Fibroblast of lung (primary cell): ENCODE data around the gene TRIM73. TPM values are rescaled to one million over a fixed set of nuclear protein-coding genes. Genes with fewer than 3 reads are reported as not detected.
"Not testable (repeated sequence)": the region's sequence is repeated elsewhere in the genome, so short reads cannot be mapped to it uniquely, and the experiment has no call there.

Source experiments
- DNase-seq, 2 donors: peaks; one replicate each; pipeline versions ENCODE4 v3.0.0 to v3.0.0-alpha.2; 2010; ENCODE audit warnings: low read depth in 2 of 2
- H2AFZ ChIP-seq: 2 replicates; pipeline ENCODE4 v1.5.1; 2012; ENCODE audit warnings: low read length, control low read depth, inconsistent platforms
- H3K27ac ChIP-seq: 2 replicates; pipeline ENCODE4 v1.5.1; 2011; ENCODE audit warnings: low read length, control low read depth; ENCODE audit not compliant: insufficient read depth
- H3K27me3 ChIP-seq: 2 replicates; pipeline ENCODE4 v1.5.1; 2011; ENCODE audit warnings: mild to moderate bottlenecking, low read length; ENCODE audit not compliant: control insufficient read depth, insufficient read depth
- H3K36me3 ChIP-seq: 2 replicates; pipeline ENCODE4 v1.5.1; 2011; ENCODE audit warnings: low read length; ENCODE audit not compliant: control insufficient read depth, insufficient read depth
- H3K4me1 ChIP-seq: 2 replicates; pipeline ENCODE4 v1.5.1; 2011; ENCODE audit warnings: low read length; ENCODE audit not compliant: control insufficient read depth, insufficient read depth; ENCODE audit errors: extremely low read depth
- H3K4me2 ChIP-seq: 2 replicates; pipeline ENCODE4 v1.5.1; 2011; ENCODE audit warnings: low read length, control low read depth; ENCODE audit not compliant: insufficient read depth; ENCODE audit errors: extremely low read depth
- H3K4me3 ChIP-seq, 4 experiments: fragments of 200-600 bp in 1 of 4; sonication (generic) in 1 of 4; replicated peaks in 1 of 4; 2 replicates each; pipeline ENCODE4 v1.5.1; 2011 to 2016; ENCODE audit warnings: low read length in 4 of 4, low read depth in 3 of 4, mild to moderate bottlenecking in 3 of 4, control low read depth in 2 of 4, inconsistent platforms in 1 of 4, mixed read lengths in 1 of 4; ENCODE audit not compliant: insufficient read depth in 1 of 4; ENCODE audit errors: control extremely low read depth in 1 of 4
- H3K79me2 ChIP-seq: 2 replicates; pipeline ENCODE4 v1.5.1; 2012; ENCODE audit warnings: mild to moderate bottlenecking, low read length, inconsistent platforms; ENCODE audit not compliant: control insufficient read depth, insufficient read depth
- H3K9ac ChIP-seq: 2 replicates; pipeline ENCODE4 v1.5.1; 2011; ENCODE audit warnings: mild to moderate bottlenecking, low read length, control low read depth; ENCODE audit not compliant: insufficient read depth
- H3K9me3 ChIP-seq: 2 replicates; pipeline ENCODE4 v1.5.1; 2012; ENCODE audit warnings: low read depth, low read length; ENCODE audit not compliant: control insufficient read depth, insufficient read depth
- H4K20me1 ChIP-seq: 2 replicates; pipeline ENCODE4 v1.5.1; 2011; ENCODE audit warnings: low read length; ENCODE audit not compliant: control insufficient read depth, insufficient read depth; ENCODE audit errors: extremely low read depth
- polyA plus RNA-seq, 2 donors: library from polyadenylated mRNA; depleted of rRNA in 1 of 2; stranded (reverse) in 1 of 2; unstranded in 1 of 2; fragments of >200 nt; gene quantifications; 2 replicates each; pipeline ENCODE4 v1.2.1, GENCODE V29; 2011 to 2012; ENCODE audit warnings: missing spikeins in 1 of 2
- total RNA-seq: library from RNA; depleted of rRNA; stranded (reverse); fragments of >200 nt; gene quantifications from 2 replicates; pipeline ENCODE4 v1.2.1, GENCODE V29; 2014

Gene TRIM73
- total and polyA plus RNA-seq, 2 donors (not counting 1 experiment from before 2014, with no cell fraction given): 0.03 to 1.3 TPM

DNA sequence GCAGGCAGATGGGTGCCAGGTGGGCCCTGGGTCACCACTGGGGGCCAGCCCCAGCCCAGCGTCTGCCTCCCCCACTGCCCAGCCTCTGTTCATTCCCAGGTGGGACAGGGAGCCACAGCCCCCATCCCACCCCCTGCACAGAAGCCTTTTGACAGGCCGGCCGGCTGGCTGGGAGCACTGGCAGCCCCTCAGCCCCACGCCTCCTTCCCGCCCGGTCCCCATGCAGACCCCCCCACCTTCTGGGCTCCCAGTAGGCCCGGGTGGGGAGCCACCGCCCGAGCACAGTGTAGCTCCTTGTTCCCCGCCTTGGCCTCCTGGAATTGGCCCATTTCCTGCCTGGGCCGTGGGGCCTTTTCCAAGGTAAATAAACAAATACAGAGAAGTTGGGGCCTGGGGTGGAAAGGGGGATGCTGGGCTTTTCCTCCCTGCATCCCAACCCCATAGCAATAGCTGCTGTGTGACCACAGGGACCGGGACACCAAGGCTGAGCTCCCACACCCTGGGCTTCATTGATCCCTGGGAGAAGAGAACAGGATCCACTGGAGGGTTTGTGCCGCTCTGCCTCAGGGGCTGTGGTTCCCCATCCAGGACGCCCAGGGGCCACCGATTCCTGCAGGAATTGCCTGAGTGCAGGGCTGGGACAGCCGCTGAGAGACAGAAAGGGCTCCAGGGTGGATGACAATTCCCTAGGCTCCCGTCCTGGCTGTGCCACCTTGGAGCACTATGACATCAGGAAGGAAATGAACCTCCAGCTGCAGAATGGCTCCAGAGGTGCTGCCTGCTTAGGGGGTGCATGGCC lies 20.7 kb upstream of the TRIM73 start:
- DNase-seq, H3K9me3 ChIP-seq, H3K36me3 ChIP-seq, H4K20me1 ChIP-seq, H3K27me3 ChIP-seq, H3K4me3 ChIP-seq, H3K4me1 ChIP-seq, H3K27ac ChIP-seq, H3K4me2 ChIP-seq, H3K79me2 ChIP-seq, H2AFZ ChIP-seq, H3K9ac ChIP-seq: not testable (repeated sequence)

DNA sequence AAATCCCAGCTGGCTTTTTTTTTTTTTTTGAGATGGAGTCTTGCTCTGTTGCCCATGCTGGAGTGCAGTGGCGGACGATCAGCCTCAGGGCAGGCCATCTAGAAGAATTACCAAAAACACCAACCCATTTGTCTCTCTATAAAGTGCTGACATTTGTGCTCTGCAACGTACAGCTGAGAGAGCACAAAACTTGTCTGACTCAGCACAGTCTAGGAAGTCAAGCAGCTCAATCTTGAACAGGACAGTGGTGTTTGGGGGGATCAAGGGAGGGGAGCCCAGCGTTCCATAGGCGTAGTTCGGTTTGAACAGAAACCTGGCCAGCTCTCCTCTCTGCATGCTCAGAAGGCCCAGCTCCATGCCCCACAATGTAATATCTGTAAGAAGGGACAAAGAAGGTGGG lies 2.2 kb upstream of the TRIM73 start:
- not testable (repeated sequence) for H3K79me2 ChIP-seq, H3K4me1 ChIP-seq, DNase-seq, H3K4me3 ChIP-seq, H3K27me3 ChIP-seq, H3K9ac ChIP-seq, H2AFZ ChIP-seq, H3K27ac ChIP-seq, H4K20me1 ChIP-seq, H3K4me2 ChIP-seq, H3K36me3 ChIP-seq, H3K9me3 ChIP-seq

DNA sequence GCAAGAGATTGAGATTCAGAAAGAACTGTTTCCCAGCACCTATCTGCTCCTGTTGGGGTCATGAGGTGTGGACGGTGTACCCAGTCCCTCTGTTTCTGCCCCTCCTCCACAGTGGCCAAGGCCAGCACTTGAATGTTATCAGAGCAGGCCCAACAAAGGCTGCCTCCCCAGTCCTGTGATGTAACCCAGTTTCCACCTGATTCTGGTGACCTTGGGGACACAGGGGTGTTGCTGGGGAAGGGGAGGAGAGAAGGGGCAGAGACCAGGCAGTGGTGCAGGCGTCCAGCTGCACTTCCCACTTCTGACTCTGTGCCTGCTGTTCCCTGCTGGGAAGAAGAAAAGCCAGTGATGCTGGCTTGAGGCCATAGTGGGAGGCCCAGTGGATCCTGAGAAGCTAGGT lies 2.4 kb downstream of the TRIM73 start:
- H3K27me3 ChIP-seq, H3K4me3 ChIP-seq, H3K9me3 ChIP-seq: not testable (repeated sequence)

DNA sequence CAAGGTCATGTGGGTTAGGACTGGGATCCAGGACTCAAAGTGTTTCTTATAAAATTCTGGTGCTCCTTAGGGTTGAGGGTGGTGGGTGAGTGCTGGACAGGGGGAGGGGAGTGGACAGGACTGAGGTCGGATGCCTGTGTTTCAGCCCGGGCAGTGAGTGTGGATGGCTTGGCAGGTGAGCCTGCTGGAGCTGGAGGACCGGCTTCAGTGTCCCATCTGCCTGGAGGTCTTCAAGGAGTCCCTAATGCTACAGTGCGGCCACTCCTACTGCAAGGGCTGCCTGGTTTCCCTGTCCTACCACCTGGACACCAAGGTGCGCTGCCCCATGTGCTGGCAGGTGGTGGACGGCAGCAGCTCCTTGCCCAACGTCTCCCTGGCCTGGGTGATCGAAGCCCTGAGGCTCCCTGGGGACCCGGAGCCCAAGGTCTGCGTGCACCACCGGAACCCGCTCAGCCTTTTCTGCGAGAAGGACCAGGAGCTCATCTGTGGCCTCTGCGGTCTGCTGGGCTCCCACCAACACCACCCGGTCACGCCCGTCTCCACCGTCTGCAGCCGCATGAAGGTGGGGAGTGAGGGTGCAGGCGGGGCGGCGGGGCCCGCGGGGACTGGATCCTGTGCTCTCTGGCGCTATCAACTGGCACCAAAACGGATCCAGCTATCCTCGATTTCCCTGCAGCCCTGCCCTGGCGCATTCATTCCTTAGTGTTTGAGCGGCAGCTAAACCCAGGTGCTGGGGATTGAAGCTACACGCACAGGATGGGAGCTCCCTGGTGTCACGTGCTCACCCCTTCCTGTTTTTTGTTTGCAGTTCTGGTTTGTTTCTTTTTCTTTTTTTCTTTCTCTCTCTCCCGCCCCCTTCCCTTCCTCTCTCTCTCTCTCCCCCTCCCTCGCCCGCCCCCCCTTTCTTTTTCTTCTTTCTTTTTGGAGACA lies 3.6 kb downstream of the TRIM73 start:
- not testable (repeated sequence) for DNase-seq, H3K4me1 ChIP-seq, H3K9ac ChIP-seq, H3K79me2 ChIP-seq, H3K9me3 ChIP-seq, H3K27me3 ChIP-seq, H3K27ac ChIP-seq, H3K4me2 ChIP-seq, H4K20me1 ChIP-seq, H3K4me3 ChIP-seq, H3K36me3 ChIP-seq, H2AFZ ChIP-seq

More for the DNA sequence above, 2.4 kb downstream of the TRIM73 start:
- not testable (repeated sequence) for H3K27ac ChIP-seq, H3K79me2 ChIP-seq, DNase-seq, H3K4me2 ChIP-seq, H3K9ac ChIP-seq, H2AFZ ChIP-seq, H3K36me3 ChIP-seq, H3K4me1 ChIP-seq, H4K20me1 ChIP-seq

DNA sequence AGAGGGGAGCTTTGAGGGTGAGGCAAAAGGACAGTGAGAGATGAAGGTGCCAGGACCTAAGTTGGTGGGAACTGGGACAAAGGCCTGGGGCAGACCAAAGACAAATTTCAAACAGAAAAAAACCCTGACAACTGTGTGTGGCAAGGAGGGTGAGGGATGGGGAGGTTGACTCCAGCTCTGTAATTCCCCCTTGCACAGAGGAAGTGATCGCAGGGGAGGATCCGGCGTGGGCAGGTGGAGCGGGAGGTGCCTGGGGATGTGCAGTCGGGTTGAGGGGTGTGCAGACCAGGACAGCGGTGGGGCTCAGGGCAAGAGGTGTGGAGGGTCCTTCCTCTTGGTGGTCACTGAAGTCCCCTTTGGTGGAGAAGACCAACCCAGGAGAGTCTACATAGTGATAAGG lies 5.1 kb downstream of the TRIM73 start:
- not testable (repeated sequence) for DNase-seq, H2AFZ ChIP-seq, H3K9me3 ChIP-seq, H3K4me1 ChIP-seq, H4K20me1 ChIP-seq, H3K36me3 ChIP-seq, H3K79me2 ChIP-seq, H3K27ac ChIP-seq, H3K9ac ChIP-seq, H3K27me3 ChIP-seq, H3K4me2 ChIP-seq, H3K4me3 ChIP-seq

DNA sequence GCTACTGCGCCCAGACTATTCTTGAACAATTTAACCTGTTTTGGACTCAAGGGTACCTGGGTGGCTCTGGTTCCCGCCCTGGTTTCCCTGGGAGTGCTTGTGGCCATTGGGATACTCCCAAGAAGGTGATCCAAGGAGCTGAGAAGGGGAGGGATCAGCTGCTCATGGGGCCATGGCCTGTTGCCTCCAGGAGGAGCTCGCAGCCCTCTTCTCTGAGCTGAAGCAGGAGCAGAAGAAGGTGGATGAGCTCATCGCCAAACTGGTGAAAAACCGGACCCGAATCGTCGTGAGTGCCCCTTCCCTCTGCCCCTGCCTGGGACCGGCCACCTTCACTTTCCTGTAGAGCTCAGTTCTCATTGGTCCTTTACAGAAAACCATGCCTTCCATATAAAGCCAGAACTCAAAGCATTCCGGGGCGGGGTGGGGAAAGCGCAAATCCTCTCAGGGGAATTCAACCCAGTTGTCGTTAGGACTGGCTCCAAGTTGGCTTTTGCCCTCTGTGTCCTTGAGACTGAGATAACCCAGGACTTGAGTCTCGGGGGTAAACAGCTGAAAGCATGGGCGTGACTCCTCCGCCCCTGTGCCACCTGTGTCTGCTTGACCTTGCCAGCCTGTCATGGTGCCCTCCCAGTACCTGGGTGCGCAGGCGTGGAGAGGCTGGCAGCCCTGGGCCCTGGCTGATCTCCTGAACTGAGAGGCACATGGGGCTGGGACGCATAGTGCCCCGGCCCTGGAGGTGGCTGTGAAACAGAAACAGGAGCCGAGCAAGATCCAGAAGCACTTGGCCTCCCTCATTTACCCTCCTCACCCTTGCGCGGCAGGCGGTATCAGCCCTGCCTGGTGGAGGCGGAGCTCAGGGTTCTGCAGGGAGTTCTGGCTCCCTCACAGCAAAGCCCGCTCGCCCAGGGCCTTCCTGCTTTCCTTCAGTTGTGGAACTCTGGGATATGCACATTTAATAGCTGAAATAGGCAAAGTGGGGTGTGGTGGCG lies 8.3 kb downstream of the TRIM73 start:
- H3K36me3 ChIP-seq, H3K9me3 ChIP-seq, H4K20me1 ChIP-seq, H3K4me1 ChIP-seq, H2AFZ ChIP-seq, H3K9ac ChIP-seq, H3K27ac ChIP-seq, H3K27me3 ChIP-seq, H3K79me2 ChIP-seq, H3K4me2 ChIP-seq, DNase-seq, H3K4me3 ChIP-seq: not testable (repeated sequence)
